HCT116 (cell line): Measurements from ENCODE around the gene TMEM44. TPM values are rescaled to one million over a fixed set of nuclear protein-coding genes. Genes with fewer than 3 reads are reported as not detected.

ENCODE experiments used
- ATAC-seq: fragments of 200-7000 bp; cut with Tn5 transposase; 2 replicates; pipeline ENCODE4 v1.9.1; 2020; ENCODE audit warnings: mild to moderate bottlenecking, moderate library complexity
- BruUV-seq: library from RNA; stranded (reverse); fragments of 400-500 nt; replicated peaks from 2 replicates; lab custom pipeline; 2021; lab: Mats Ljungman, UMichigan
- CTCF ChIA-PET: fragments of 300-600 bp; sonication (Branson Sonifier 250); formaldehyde crosslinking; loops from one replicate; lab custom pipeline; 2021; ENCODE audit warnings: antibody characterized with exemption; lab: Charles Lee
- POLR2A ChIA-PET: fragments of 300-600, 350-600 bp; sonication (Branson Sonifier 250); formaldehyde crosslinking; loops from one replicate; lab custom pipeline; 2021; ENCODE audit warnings: antibody characterized with exemption; lab: Charles Lee
- RAD21 ChIA-PET, 2 experiments: fragments of 300-600 bp; sonication (Branson Sonifier 250); formaldehyde crosslinking; loops; one replicate each; lab custom pipeline; 2023; ENCODE audit warnings: low total read pairs in 2 of 2; ENCODE audit not compliant: uncharacterized antibody in 2 of 2, unreplicated experiment in 2 of 2, low non-redundant PET in 1 of 2; lab: Charles Lee
- DNase-seq: peaks from one replicate; pipeline ENCODE4 v3.0.0-alpha.2; 2010; ENCODE audit warnings: low read depth, low spot score
- H2AFZ ChIP-seq: fragments of 200-600 bp; shearing (Covaris generic), sonication (generic); 2 replicates; pipeline ENCODE4 v1.6.1; 2017; ENCODE audit warnings: low read depth, mixed run types, mixed read lengths, antibody characterized with exemption, low read length; ENCODE audit not compliant: poor library complexity, severe bottlenecking
- H3K27ac ChIP-seq: 2 replicates; pipeline ENCODE4 v1.5.1; 2012; ENCODE audit warnings: low read depth, low read length
- H3K27me3 ChIP-seq: fragments of 200-600 bp; sonication (generic); 2 replicates; pipeline ENCODE4 v1.6.1; 2016; ENCODE audit warnings: mixed run types, low read length, mixed read lengths; ENCODE audit not compliant: insufficient read depth
- H3K36me3 ChIP-seq, 2 experiments: fragments of 200-500 bp in 1 of 2; fragments of 200-600 bp in 1 of 2; sonication (Bioruptor generic) in 1 of 2; sonication (generic) in 1 of 2; 2 replicates each; pipeline versions ENCODE4 v1.5.1 to v1.6.1; 2014 to 2016; ENCODE audit warnings: low read length in 2 of 2, inconsistent platforms in 1 of 2, mixed read lengths in 1 of 2, mixed run types in 1 of 2; ENCODE audit not compliant: insufficient read depth in 2 of 2, control insufficient read depth in 1 of 2
- H3K4me1 ChIP-seq, 2 experiments: fragments of 200-600 bp in 1 of 2; sonication (generic) in 1 of 2; 2 replicates each; pipeline versions ENCODE4 v1.5.1 to v1.6.1; 2012 to 2017; ENCODE audit warnings: low read length in 2 of 2, inconsistent platforms in 1 of 2, mild to moderate bottlenecking in 1 of 2, mixed read lengths in 1 of 2, mixed run types in 1 of 2, moderate library complexity in 1 of 2; ENCODE audit not compliant: insufficient read depth in 2 of 2, control insufficient read depth in 1 of 2
- H3K4me2 ChIP-seq: fragments of 200-600 bp; sonication (generic); 2 replicates; pipeline ENCODE4 v1.6.1; 2017; ENCODE audit warnings: mixed run types, low read length, mixed read lengths
- H3K4me3 ChIP-seq, 2 experiments: fragments of 200-600 bp in 1 of 2; sonication (generic) in 1 of 2; replicated peaks in 1 of 2; 2 replicates each; pipeline ENCODE4 v1.5.1; 2011 to 2016; ENCODE audit warnings: low read length in 2 of 2, control low read depth in 1 of 2, low read depth in 1 of 2, mild to moderate bottlenecking in 1 of 2, mixed read lengths in 1 of 2, mixed run types in 1 of 2
- H3K79me2 ChIP-seq: fragments of 200-600 bp; sonication (generic); 2 replicates; pipeline ENCODE4 v1.6.1; 2017; ENCODE audit warnings: mild to moderate bottlenecking, mixed run types, low read length, moderate library complexity, mixed read lengths; ENCODE audit not compliant: insufficient read depth
- H3K9ac ChIP-seq: fragments of 200-600 bp; sonication (generic); 2 replicates; pipeline ENCODE4 v1.6.1; 2016; ENCODE audit warnings: low read length, mixed read lengths
- H3K9me2 ChIP-seq: fragments of 200-600 bp; sonication (generic), shearing (Covaris generic); 2 replicates; pipeline ENCODE4 v1.6.1; 2017; ENCODE audit warnings: mixed run types, mild to moderate bottlenecking, moderate library complexity; ENCODE audit not compliant: insufficient read depth
- H3K9me3 ChIP-seq, 2 experiments: fragments of 200-500 bp in 1 of 2; fragments of 200-600 bp in 1 of 2; sonication (Bioruptor generic) in 1 of 2; sonication (generic) in 1 of 2; 2 replicates each; pipeline ENCODE4 v1.6.1; 2014 to 2017; ENCODE audit warnings: low read length in 2 of 2, mixed read lengths in 2 of 2, inconsistent platforms in 1 of 2, low read depth in 1 of 2, mild to moderate bottlenecking in 1 of 2, mixed run types in 1 of 2, moderate library complexity in 1 of 2; ENCODE audit not compliant: control insufficient read depth in 1 of 2, insufficient read depth in 1 of 2
- H4K20me1 ChIP-seq: fragments of 200-600 bp; sonication (generic), shearing (Covaris generic); 2 replicates; pipeline ENCODE4 v1.6.1; 2017; ENCODE audit warnings: mixed run types, mild to moderate bottlenecking, moderate library complexity; ENCODE audit not compliant: insufficient read depth
- CEBPB ChIP-seq: IDR thresholded peaks from 2 replicates; pipeline ENCODE4 v1.6.1; 2012; ENCODE audit warnings: low read depth
- EZH2phosphoT487 ChIP-seq: fragments of 200-600 bp; IDR thresholded peaks from 2 replicates; pipeline ENCODE4 v1.6.1; 2018; ENCODE audit warnings: antibody characterized with exemption, borderline replicate concordance
- RAD21 ChIP-seq: IDR thresholded peaks from 2 replicates; pipeline ENCODE4 v1.6.1; 2012; ENCODE audit warnings: low read depth, mild to moderate bottlenecking
- SIN3A ChIP-seq: IDR thresholded peaks from 2 replicates; pipeline ENCODE4 v1.6.1; 2012; ENCODE audit warnings: low read depth
- SRF ChIP-seq: IDR thresholded peaks from 2 replicates; pipeline ENCODE4 v1.6.1; 2012; ENCODE audit warnings: low read depth
- TCF7L2 ChIP-seq: IDR thresholded peaks from 2 replicates; pipeline ENCODE4 v1.7.0; 2011; ENCODE audit warnings: borderline replicate concordance, inconsistent platforms; ENCODE audit not compliant: insufficient read depth, insufficient read length; ENCODE audit errors: extremely low read depth
- ZFX ChIP-seq: fragments of 450-650 bp; IDR thresholded peaks from 2 replicates; pipeline ENCODE4 v1.6.1; 2017
- intact Hi-C: fragments of 100-400 bp; cut with micrococcal nuclease; formaldehyde crosslinking; loops from 2 replicates; pipeline ENCODE4 v1.10.0; 2022
- total RNA-seq: library from RNA; stranded (reverse); gene quantifications from one replicate; pipeline ENCODE4 v1.2.1, GENCODE V29; 2021; ENCODE audit not compliant: unreplicated experiment
- TF ChIP-seq, protein P1 (sequence below): IDR thresholded peaks from 2 replicates; pipeline ENCODE4 v1.6.1; 2012; ENCODE audit warnings: low read depth
- TF ChIP-seq, protein P2 (sequence below), 3 experiments: fragments of 200-600 bp in 1 of 3; sonication (generic) in 1 of 3; IDR thresholded peaks in 2 of 3; conservative IDR thresholded peaks in 1 of 3; 2 replicates each; pipeline ENCODE4 v1.5.1; 2012 to 2017; ENCODE audit warnings: low read depth in 2 of 3, low read length in 2 of 3, antibody characterized with exemption in 1 of 3, borderline replicate concordance in 1 of 3, control low read depth in 1 of 3, mild to moderate bottlenecking in 1 of 3, mixed read lengths in 1 of 3, mixed run types in 1 of 3, moderate library complexity in 1 of 3; ENCODE audit not compliant: insufficient read depth in 1 of 3

The TMEM44 gene
- total RNA-seq, 1 experiment from 2014 or later = 30.3 TPM

GRCh38 chr3:194554473-194555123, 78.6 kb downstream of the TMEM44 start:
- no TSS peak for BruUV-seq
- Histone ChIP-seq H3K36me3 (no peaks in the 10 kb centered on the region), H3K79me2 (no peaks in the 10 kb centered on the region), H3K4me3 (no peak overlapping the region), H4K20me1 (no peaks in the 10 kb centered on the region), H3K4me1 (peaks cover 0 to 7% of the 10 kb centered on the region in 2 experiments; a peak in 2 of 4 replicates), H3K27me3 (no peaks in the 10 kb centered on the region), H3K27ac (no peak overlapping the region), H3K9ac (no peak overlapping the region), H3K9me3 (no peaks in the 10 kb centered on the region), H3K4me2 (no peak overlapping the region), H3K9me2 (no peaks in the 10 kb centered on the region), H2AFZ (no peak overlapping the region)
- ChIA-PET POLR2A (no interaction called here), RAD21 (no interaction called here), CTCF (no interaction called here)
- DNase-seq = no peak
- ATAC-seq = no peak
- intact Hi-C loops = no loop called here
- TF ChIP-seq, protein P1, sequence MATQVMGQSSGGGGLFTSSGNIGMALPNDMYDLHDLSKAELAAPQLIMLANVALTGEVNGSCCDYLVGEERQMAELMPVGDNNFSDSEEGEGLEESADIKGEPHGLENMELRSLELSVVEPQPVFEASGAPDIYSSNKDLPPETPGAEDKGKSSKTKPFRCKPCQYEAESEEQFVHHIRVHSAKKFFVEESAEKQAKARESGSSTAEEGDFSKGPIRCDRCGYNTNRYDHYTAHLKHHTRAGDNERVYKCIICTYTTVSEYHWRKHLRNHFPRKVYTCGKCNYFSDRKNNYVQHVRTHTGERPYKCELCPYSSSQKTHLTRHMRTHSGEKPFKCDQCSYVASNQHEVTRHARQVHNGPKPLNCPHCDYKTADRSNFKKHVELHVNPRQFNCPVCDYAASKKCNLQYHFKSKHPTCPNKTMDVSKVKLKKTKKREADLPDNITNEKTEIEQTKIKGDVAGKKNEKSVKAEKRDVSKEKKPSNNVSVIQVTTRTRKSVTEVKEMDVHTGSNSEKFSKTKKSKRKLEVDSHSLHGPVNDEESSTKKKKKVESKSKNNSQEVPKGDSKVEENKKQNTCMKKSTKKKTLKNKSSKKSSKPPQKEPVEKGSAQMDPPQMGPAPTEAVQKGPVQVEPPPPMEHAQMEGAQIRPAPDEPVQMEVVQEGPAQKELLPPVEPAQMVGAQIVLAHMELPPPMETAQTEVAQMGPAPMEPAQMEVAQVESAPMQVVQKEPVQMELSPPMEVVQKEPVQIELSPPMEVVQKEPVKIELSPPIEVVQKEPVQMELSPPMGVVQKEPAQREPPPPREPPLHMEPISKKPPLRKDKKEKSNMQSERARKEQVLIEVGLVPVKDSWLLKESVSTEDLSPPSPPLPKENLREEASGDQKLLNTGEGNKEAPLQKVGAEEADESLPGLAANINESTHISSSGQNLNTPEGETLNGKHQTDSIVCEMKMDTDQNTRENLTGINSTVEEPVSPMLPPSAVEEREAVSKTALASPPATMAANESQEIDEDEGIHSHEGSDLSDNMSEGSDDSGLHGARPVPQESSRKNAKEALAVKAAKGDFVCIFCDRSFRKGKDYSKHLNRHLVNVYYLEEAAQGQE = no peak
- TF ChIP-seq, protein P2, sequence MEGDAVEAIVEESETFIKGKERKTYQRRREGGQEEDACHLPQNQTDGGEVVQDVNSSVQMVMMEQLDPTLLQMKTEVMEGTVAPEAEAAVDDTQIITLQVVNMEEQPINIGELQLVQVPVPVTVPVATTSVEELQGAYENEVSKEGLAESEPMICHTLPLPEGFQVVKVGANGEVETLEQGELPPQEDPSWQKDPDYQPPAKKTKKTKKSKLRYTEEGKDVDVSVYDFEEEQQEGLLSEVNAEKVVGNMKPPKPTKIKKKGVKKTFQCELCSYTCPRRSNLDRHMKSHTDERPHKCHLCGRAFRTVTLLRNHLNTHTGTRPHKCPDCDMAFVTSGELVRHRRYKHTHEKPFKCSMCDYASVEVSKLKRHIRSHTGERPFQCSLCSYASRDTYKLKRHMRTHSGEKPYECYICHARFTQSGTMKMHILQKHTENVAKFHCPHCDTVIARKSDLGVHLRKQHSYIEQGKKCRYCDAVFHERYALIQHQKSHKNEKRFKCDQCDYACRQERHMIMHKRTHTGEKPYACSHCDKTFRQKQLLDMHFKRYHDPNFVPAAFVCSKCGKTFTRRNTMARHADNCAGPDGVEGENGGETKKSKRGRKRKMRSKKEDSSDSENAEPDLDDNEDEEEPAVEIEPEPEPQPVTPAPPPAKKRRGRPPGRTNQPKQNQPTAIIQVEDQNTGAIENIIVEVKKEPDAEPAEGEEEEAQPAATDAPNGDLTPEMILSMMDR (IDR thresholded peaks at IDR 0.05 in 2 of 3, conservative IDR thresholded peaks at IDR 0.05 in 1 of 3; ENCODE audit: borderline replicate concordance in 1 of 3, insufficient read depth in 1 of 3, low read depth in 2 of 3, low read length in 2 of 3) = no peak
- TF ChIP-seq CEBPB (no peak), RAD21 (no peak), TCF7L2 (no peak), SIN3A (no peak), SRF (no peak), ZFX (no peak), EZH2phosphoT487 (no peak)
